HG02623 (cell line): ENCODE data around the gene MFAP4.

Experiments
- ATAC-seq: cut with Tn5 transposase; IDR thresholded peaks from one replicate; pipeline ENCODE4 v1.9.1; 2021; ENCODE audit warnings: moderate library complexity; ENCODE audit not compliant: unreplicated experiment

Gene MFAP4

GRCh38 chr17:19410091-19410490, 23.1 kb upstream of the MFAP4 start:
- ATAC-seq: no peak

- ATAC-seq: no peak
Measured at GRCh38 chr17:19409509-19409908, 22.5 kb upstream of the MFAP4 start.

DNA sequence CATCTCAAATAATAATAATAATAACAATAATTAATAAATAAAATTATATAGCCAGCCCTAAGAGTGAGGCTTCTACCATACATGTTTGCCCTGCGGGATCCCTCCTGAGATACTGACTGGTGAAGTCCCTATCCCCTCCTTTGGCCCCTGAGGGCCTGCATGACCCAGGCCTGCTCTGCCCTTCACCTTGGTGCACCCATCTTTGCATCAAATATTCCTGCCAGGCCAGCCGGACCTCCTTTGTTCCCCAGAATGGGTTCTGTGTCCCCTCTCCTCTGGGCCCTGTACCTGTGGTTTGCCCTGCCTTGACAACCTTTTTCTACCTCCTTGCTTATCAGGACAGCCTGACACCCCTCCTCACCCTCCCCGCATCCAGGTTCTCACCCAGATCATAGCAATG, 22.1 kb upstream of the MFAP4 start:
- no peak for ATAC-seq

DNA sequence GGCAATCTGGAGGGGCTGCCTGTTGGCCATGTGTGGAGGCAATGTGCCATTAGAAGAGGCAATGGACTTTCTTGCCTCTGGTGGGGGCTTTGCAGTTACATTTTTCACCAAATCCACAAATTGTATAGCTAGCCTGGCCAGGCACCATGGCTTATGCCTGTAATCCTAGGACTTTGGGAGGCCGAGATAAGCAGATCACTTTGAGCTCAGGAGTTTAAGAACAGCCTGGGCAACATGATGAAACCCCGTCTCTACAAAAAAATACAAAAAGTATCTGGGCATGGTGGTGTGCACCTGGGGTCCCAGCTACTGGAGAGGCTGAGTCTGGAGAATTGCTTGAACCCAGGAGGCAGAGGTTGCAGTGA, 21.3 kb upstream of the MFAP4 start:
- no peak for ATAC-seq

DNA sequence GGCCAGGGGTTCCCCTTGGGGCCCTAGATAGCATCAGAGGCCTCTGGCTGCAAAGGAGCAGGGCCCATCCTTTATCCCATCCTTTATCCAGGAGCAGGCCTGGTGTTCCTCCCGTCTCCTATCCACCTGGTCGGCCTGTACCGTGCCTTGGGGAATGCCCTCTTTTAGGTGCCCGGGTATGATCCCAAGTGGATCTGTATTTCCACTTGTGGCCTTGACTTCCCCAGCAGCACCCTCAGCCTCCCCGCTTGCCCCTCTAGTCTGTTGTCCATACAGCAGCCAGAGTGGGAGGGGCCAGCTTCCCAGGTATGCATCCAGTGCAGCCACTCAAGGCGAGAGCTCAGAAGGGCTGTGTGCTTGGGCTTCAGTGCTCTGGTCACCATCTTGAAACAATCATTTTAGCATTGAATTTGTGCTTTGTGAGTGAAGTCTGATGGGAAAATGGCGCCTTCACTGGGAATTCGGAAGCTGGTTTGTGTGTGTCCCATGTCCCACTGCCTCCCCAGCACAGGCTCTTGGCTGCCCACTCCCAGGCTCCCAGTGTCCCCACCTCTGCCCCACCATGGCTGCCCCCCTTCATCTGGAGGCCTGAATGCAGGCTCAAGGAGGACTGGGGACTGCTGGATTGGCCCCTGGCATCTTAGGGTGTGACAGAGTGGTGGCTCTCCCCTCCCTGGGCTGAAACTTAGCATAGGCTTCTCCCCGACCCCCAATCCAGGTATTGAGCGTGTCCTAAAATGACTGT, 20.8 kb upstream of the MFAP4 start:
- ATAC-seq: no peak

GRCh38 chr17:19405114-19405513, 18.1 kb upstream of the MFAP4 start:
- ATAC-seq: no peak

DNA sequence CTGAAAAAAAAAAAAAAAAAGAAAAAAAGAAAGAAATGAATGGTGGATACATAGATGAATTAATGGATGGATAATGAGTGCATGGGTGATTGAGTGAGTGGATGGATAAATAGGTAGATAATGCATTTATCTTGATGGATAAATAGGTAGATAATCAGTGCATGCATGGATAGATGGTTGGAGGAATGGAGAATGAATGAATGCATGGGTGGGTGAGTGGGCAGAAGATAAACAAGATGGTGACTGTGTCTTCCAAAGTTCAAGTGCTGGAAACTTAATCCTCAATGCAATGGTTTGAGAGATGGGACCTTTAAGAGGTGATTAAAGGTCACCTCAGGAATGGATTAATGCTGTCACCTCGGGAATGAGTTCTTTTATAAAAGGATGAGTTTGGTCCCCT, 17.3 kb upstream of the MFAP4 start:
- ATAC-seq: no peak

GRCh38 chr17:19403021-19403420, 16.0 kb upstream of the MFAP4 start:
- ATAC-seq: no peak

DNA sequence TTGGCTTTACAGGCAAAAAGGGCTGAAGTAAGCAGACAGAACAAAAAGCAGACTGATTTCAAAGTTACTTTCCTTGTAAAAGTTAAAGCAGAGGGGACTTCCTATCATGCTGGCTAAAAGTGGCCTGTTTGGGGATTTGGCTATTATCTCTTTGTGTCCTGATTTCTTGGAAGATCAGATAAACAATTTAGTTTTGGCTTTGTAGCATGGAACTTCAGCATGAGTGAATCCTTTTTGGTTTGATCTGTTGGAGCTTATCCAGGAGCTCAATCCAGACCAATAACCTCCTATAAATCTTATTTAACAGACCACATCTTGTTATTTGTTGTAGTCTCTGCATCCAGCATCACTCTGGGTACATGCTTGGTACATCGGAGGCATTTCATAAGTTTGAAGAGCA, 15.2 kb upstream of the MFAP4 start:
- no peak for ATAC-seq

DNA sequence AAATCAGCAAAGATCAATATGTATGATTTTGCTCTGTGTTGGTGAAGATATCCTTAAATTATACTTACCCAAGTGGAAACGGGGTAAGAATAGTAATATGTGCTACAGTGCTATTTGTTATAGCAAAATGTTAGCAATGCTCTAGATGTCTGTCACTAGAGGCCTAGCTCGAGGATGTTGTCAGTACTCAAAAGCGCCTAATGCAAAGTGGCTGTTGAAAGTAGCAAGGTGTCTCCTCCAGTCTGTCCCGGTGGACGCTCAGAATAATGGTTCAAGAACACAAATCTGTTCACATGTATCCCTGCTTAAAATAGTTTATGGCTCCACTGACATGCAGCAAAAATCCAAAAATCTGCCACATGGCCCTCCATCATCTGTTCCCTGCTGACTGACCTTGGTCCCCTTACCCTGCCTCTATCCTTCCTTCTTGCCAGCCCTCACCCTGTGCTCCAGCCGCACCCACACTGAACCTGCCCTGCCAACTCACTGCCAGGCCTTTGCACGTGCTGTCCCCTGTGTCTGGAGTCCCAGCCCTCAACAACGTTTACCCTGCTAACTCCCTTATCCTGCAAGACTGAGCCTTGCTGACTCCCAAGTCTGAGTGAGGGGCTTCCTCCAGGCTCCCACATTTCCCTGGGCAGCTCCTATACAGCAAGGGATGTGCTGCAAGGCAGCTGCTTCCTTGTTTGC, 14.5 kb upstream of the MFAP4 start:
- no peak for ATAC-seq

GRCh38 chr17:19399750-19400450, 12.9 kb upstream of the MFAP4 start:
- ATAC-seq: no peak

DNA sequence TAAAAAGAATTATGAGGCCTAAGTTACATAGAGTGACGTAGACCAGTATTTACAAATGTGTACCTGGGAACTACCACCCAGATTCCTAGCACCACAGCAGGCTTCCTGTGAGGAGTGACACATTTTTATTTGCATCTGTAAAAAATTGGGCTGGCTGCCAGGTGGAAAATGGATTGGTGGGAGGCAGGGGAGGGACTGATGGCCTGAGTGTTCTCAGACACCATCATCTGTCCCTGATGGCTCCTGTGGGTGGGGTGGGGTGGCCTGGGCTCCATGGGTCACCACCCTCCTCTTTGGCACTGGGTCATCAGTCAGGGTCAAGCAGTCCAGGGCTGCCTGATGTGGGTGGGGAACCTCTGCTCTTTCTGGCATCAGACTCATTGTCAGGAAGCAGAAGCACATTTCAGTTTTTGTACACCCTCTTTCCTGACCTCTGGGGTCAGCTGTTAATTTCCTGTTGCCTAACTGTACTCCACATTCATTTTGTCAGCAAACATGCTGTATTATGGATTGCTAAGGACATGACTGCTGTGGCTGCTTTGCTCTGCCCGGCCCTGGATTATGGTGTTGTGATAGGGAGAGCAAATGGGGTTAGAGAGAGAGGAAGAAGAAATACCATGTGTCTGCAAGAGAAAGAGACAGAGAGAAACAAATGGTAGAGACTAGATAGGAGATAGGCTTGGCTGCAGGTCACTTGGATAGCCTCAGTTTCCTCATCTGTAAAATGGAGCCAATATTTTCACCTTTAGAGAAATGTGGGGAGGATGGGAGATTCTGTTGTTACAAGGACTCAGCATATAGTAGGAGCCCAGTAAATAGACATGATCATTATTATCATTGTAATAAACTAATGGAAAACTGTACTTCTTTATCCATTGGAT, 11.6 kb upstream of the MFAP4 start:
- no peak for ATAC-seq

DNA sequence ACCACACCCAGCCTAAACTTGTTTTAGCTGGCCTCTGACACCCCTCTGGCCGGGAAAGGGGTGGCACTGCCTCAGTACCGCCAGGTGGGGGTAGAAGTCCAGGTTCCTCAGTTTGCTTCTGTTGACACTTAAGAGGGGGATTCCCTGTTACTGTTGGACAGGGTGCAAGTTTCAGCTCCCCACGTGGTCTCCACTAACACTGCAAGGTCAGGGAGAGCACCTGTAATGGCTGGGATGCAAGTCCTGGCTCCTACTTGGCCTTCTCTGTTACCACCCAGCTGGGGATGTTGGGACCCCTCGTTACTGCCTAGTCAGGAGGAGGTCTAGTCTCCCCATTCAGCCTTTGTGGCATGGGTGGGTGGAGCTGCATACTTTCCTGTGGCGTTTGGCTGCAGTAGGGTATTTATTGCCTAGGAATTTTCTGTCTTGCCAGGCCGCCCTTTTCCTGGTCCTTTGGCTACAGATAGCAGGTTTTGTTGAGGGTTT, 10.6 kb upstream of the MFAP4 start:
- no peak for ATAC-seq

DNA sequence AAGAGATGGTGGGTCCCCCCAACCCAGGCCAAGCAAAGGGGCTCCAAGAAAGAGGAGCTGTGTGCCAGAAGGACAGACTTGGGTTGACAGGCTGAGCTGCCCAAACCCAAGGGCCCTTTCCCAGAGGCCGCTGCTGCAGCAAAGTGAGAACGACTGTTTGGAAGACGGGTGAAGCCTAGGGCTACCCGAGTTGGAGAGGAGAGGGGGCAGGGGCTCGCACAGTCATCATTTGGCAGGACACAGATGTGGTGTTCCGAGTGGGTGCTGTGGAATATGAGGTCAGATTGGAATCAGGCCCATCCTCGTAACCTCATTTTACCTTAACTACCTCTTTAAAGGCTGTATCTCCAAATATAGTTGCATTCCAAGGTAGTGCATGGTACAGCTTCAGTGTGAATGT, 5.3 kb upstream of the MFAP4 start:
- ATAC-seq: no peak

DNA sequence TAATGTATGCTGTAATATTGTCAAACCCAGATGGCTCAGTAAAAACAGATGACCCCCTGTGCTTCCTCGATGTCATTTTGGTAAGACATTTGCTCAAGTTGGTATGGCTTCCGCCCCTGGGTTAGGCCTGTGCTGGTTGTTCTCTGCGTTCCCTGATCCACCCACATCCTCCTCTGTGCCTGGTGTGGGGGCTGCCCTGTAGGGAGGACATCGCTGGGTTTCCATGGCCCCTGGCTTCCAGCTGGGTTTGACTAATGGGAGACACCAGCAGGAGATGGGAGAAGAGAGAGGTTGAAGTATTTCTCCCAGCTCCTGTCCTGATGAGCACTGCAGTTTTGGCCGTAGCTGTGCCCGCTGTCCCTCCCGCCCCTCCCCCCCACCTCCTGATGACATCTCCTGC, 4.4 kb upstream of the MFAP4 start:
- no peak for ATAC-seq

DNA sequence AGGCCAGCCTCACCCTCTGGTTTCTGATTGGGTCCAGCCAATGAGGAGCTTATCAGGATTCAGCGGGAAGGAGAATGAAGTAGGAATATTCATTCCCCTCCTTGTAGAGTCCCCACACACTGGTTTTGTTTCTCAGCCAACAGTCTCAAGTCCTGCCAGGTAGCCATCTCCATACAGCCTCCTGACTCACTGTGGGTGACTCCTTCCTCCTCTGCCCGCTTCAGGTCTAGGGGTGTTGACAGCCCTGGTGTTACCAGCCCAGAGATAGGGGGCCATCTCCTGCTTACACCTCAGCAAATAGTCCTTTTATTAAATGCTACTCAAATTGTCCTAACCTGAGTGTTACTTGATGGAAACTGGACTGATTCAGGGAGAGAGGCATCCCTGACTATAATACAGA, 4.0 kb upstream of the MFAP4 start:
- no peak for ATAC-seq

- ATAC-seq: no peak
Measured at GRCh38 chr17:19388791-19389785, 2.1 kb upstream of the MFAP4 start.

DNA sequence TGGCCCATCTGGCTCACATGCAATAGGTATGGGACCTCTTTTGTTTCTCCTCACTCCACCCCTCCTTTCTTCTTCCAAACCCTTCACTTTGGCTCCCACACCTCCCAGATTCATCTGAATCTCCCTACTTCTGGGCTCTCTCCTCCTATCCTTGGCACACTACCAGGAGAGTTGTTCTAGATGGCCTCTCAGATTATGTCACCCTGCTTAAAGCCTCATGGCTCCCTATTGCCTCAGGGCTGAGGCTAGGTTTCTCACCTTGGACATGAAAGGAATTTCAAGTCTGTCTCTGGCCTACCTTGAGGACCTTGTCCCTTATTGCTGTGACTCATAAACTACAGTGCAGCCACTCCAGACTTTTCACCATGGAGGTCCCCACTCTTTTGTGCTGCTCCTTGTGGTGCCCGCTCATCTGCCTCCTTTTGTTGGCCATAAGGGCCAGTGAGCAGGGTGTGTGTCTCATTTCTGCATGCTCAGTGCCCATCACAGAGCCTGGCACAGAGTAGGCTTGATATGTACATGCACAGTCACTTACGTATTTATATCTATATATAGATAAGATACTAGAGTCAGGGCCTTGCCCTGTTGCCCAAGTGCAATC, 1.0 kb upstream of the MFAP4 start:
- ATAC-seq: no peak
